Measurements from ENCODE around the gene AP1G1.

- no peak for TF ChIP-seq CTCF (IDR thresholded peaks at IDR 0.05)
- TF ChIP-seq POLR2A (IDR thresholded peaks at IDR 0.05) = no peak
Measured at GRCh38 chr16:71840052-71840451, 31.4 kb upstream of the AP1G1 start.
